AG09309 (cell line): ENCODE measurements around the gene STUM.

Experiments
- DNase-seq: peaks from one replicate; pipeline ENCODE4 v3.0.0-alpha.2; 2010; ENCODE audit warnings: low read depth
- H3K4me3 ChIP-seq: 2 replicates; pipeline ENCODE4 v1.5.1; 2011; ENCODE audit warnings: mild to moderate bottlenecking, low read depth, low read length, moderate library complexity; ENCODE audit not compliant: control insufficient read depth
- TF ChIP-seq, protein P1 (sequence below): IDR thresholded peaks from 2 replicates; pipeline ENCODE4 v1.5.1; 2011; ENCODE audit warnings: mild to moderate bottlenecking, low read depth, low read length, inconsistent platforms; ENCODE audit not compliant: insufficient read depth, control insufficient read depth; ENCODE audit errors: missing control alignments

STUM gene

DNA sequence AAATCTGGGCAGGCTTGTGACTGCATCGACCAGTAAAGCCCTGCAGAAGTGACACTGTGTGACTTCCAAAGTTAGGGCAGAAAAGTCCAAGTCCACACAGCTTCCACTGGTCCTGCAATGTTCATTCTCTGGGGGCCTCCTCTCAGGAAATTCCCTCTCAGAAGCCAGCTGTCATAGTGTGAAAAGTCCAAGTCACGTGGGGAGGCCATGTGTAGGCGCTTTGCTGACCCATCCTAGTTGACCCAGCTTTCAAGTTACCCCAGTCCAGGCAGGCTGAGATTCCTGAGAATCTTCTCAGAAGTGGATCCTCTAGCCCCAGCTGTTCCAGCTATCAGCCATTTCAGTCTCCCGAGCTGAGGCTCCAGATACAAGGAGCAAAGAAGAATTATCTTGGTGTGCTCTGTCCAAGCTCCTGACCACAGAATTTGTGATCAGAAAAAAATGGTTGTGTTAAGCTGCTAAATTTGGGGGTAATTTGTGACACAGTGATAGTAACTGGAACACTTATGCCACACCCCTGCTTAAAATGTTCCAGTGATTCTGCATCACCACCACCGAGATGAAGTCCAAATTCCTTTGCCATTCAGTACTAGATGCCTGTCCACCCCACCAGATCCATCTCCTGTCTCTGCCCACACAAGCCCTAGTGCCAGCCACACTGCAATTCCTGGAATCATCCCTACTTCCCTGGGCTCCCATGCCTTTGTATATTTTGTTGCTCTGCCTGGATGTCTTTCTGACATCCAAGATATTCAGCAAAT lies 2.5 kb upstream of the STUM start:
- DNase-seq, result no peak
- H3K4me3 ChIP-seq, result no peak overlapping the region
- TF ChIP-seq, protein P1, sequence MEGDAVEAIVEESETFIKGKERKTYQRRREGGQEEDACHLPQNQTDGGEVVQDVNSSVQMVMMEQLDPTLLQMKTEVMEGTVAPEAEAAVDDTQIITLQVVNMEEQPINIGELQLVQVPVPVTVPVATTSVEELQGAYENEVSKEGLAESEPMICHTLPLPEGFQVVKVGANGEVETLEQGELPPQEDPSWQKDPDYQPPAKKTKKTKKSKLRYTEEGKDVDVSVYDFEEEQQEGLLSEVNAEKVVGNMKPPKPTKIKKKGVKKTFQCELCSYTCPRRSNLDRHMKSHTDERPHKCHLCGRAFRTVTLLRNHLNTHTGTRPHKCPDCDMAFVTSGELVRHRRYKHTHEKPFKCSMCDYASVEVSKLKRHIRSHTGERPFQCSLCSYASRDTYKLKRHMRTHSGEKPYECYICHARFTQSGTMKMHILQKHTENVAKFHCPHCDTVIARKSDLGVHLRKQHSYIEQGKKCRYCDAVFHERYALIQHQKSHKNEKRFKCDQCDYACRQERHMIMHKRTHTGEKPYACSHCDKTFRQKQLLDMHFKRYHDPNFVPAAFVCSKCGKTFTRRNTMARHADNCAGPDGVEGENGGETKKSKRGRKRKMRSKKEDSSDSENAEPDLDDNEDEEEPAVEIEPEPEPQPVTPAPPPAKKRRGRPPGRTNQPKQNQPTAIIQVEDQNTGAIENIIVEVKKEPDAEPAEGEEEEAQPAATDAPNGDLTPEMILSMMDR, result no peak

DNA sequence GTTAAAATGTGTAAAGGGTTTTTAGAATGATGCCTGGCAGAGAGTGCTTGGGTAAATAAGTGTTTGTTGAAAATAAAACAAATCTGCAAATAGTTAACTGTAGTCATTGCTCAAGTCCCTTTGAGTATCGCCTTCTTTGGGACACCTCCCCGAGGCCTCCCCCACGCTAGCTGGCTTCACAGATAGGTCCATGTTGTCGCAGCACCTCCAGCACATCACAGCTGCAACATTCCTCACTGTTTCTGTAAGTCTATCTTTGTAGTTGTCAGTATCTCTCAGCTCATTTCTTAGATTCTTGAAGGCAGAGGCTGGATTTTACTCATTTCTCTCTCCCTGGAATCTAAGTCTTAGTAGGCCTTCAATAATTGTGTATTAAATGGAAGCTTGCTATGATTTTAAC lies 1.6 kb upstream of the STUM start:
- no peak for DNase-seq
- H3K4me3 ChIP-seq, result no peak overlapping the region
- TF ChIP-seq, protein P1, result no peak

DNA sequence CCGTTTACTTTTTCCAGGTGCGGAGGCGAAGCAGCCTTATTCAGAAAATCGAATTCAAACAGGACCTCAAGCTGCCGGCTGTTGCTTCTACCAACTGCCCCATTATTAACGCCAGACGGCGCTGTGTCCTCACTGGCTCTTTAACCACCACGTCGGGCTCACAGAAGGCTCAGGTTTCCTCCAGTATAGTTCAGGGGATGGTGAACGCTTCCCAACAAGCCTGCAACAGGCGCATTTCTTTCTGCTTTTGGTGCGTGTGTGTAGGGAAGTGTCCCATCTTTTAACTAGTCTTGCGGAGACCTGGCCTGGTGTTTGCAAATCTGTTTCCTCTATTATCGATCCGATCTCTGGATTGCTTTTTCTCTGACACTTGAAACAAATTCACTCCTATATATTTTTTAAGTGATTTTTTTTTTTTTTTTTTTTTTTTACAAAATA lies 791 bp upstream of the STUM start:
- no peak overlapping the region for H3K4me3 ChIP-seq
- TF ChIP-seq, protein P1, result peak; percentile 100
- DNase-seq, result peak; percentile 58

DNA sequence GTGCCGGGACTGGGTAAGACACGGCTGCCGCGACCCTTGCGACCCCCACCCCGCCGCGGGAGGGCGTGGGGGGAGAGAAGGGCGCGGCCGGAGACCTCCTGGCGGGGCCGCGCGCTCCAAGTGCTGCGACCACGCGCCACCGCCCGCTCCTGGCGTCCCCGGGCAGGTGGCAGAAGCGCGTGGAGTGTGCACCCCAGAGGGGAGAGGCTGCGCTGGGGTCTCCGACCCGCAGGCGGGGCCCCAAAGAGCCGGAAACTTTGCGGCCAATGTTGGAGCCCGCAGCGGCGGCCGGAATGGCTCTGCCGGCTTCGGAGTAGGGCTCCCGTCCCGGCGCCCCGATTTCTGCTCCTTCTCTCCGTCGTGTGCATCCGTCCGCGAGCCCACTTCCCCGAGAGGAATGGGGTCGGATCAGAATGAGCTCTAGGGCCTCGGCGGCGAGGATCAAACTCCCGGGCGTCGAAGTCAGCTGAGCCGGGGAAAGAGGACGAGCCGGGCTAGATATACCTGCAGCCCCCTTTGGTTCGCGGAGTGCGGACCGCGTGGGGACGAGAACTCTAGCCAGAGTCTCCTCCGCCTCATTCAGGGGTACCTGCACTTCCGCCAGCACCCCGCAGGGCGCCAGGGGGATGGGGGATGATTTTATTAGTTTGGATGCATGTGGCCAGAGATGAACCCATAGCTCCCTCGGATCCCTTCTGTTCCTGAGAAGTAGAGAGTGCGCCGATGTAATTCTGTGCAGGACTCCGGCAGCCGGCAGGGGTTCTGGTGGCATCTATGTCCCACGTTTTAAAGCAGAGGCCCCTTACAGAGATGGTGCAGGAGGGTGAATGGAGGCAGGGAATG lies 751 bp downstream of the STUM start:
- DNase-seq, result no peak
- TF ChIP-seq, protein P1, result no peak
- no peak overlapping the region for H3K4me3 ChIP-seq

DNA sequence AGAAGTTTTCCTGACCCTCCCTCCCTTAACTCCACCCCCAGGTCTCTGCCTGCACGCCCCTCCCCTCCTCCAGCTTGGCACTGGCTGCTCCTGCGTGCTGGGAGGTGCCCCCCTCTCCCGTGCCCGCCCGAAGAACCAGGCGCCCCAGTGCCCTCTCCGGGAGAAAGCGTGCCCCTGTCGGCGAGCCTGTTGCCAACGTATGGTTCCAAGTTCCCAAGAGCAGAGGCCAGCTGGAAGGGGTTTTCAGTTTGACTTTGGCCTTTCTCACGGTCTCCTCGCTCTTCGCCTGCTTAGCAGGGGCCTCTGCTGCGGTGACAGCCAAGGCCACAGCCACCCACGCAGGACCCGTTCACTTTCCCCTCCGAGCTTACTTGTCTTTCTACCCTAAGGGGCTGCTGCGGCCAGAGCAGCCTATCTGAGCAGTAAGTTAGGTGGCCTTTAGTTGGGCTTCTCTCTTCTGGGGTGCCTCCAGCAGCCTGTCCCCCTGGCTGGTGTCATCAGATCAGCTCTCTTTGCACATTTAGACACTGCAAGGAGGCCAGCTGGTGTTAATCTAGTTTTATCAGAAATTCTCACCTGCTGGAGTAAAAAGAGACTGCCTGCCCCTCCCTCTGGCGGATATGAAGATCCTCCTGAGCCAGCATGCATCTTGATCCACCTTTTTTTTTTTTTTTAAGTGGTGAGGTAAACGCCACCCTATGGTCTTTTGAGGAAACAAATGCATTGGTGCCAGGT lies 1.5 kb downstream of the STUM start:
- H3K4me3 ChIP-seq, result no peak overlapping the region
- DNase-seq, result no peak
- TF ChIP-seq, protein P1, result no peak

DNA sequence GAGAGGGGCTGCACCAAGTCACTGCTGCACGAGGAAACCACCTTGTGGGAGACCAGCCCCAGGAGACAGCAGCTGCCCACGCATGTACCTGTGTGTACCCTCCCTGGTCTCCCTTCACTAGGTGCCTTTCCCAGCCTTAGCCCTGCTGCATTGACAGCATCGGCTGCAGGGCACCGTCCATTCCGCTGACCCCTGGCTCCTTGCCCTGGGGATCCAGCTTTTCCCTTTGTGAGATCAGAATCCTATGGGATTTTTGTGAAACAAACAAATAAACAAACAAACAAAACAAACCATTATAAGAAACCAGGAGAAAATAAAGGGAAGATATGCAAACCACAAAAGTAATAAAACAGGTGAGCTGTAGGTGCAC lies 2.1 kb downstream of the STUM start:
- no peak for DNase-seq
- no peak overlapping the region for H3K4me3 ChIP-seq
- TF ChIP-seq, protein P1, result no peak
